Peyer's patch (tissue), 4 donors: ENCODE data around the gene FLNA.

Experiments
- POLR2A ChIP-seq, 2 donors: fragments of 450-650 bp; IDR thresholded peaks; one replicate each; pipeline ENCODE4 v1.5.1; 2017; ENCODE audit warnings: antibody characterized with exemption in 2 of 2, mild to moderate bottlenecking in 2 of 2, moderate library complexity in 2 of 2
- TF ChIP-seq, protein P1 (sequence below), 6 experiments: fragments of 450-650 bp in 4 of 6; fragments of 200-600 bp in 2 of 6; sonication (generic) in 1 of 6; IDR thresholded peaks; one replicate each; pipeline ENCODE4 v1.5.1; 2017 to 2019; ENCODE audit warnings: antibody characterized with exemption in 6 of 6, mild to moderate bottlenecking in 3 of 6, moderate library complexity in 1 of 6

DNA sequence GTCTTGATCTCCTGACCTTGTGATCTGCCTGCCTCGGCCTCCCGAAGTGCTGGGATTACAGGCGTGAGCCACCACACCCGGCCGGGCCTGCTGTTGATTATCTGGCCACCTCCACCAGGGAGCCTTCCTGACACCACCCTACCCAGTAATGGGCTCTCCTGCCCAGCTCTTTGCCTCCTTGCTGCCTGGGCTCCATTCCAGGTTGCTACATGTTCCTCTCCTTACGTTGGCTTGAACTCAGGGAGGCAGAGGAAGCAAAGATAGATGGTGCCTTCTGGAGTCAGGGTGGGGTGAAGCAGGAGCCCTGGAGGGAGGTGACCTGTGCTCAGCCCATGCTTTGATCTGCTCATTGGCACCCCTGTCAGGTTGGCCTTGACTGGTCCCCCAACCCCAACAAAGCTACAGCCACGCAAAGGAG is 26.3 kb downstream of the FLNA start:
- TF ChIP-seq, protein P1, sequence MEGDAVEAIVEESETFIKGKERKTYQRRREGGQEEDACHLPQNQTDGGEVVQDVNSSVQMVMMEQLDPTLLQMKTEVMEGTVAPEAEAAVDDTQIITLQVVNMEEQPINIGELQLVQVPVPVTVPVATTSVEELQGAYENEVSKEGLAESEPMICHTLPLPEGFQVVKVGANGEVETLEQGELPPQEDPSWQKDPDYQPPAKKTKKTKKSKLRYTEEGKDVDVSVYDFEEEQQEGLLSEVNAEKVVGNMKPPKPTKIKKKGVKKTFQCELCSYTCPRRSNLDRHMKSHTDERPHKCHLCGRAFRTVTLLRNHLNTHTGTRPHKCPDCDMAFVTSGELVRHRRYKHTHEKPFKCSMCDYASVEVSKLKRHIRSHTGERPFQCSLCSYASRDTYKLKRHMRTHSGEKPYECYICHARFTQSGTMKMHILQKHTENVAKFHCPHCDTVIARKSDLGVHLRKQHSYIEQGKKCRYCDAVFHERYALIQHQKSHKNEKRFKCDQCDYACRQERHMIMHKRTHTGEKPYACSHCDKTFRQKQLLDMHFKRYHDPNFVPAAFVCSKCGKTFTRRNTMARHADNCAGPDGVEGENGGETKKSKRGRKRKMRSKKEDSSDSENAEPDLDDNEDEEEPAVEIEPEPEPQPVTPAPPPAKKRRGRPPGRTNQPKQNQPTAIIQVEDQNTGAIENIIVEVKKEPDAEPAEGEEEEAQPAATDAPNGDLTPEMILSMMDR (IDR thresholded peaks at IDR 0.05), result no peak
- TF ChIP-seq POLR2A (IDR thresholded peaks at IDR 0.05), result no peak
